HG02973 (cell line): ENCODE measurements around the gene SV2C.
"Not testable (repeated sequence)": the region's sequence is repeated elsewhere in the genome, so short reads cannot be mapped to it uniquely, and the experiment has no call there.

Experiments used
- ATAC-seq: cut with Tn5 transposase; IDR thresholded peaks from one replicate; pipeline ENCODE4 v1.9.1; 2021; ENCODE audit warnings: moderate library complexity; ENCODE audit not compliant: unreplicated experiment

SV2C gene, protein sequence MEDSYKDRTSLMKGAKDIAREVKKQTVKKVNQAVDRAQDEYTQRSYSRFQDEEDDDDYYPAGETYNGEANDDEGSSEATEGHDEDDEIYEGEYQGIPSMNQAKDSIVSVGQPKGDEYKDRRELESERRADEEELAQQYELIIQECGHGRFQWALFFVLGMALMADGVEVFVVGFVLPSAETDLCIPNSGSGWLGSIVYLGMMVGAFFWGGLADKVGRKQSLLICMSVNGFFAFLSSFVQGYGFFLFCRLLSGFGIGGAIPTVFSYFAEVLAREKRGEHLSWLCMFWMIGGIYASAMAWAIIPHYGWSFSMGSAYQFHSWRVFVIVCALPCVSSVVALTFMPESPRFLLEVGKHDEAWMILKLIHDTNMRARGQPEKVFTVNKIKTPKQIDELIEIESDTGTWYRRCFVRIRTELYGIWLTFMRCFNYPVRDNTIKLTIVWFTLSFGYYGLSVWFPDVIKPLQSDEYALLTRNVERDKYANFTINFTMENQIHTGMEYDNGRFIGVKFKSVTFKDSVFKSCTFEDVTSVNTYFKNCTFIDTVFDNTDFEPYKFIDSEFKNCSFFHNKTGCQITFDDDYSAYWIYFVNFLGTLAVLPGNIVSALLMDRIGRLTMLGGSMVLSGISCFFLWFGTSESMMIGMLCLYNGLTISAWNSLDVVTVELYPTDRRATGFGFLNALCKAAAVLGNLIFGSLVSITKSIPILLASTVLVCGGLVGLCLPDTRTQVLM

DNA sequence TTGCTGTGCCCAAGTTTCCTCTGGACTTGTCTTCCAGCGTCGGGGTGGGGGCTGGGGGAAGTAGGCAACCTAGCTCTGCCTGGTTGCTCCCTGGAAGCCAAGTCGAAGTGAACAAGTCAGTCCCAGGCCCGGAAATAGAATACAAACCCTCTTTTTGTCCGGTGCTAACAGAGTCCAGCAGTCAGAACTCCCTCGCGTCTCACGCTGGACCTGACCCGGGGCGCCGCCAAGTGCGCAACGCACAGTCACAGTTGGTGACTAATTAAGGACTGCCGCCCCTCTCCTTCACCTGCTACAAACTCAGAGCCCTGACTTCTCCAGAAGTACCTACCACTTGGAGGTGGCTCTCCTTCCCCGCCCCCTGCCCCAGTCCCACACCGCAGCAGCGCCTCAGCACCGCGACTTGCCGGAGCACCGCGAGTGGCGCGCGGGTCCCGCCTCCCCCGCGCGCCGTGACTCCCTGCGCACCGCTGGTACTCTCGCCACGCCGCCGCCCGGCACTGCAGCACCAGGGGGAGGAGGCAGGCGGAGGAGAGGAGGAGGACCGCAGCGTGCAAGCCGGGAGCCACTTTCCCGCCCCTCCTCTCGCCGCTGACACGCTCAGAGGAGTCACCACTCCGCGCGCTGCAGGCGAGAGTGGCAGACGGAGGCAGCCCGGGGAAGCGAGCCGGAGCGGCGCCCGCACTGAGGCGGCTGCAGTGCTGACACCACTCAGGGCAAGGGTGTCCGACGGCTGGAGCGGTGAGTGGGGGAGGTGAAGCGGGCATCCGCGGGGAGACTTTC lies at the start of gene SV2C:
Gene SV2C, plus strand, starts transcription at position 612 of the 783 bp plus-strand sequence. CDS start 48,368 bp downstream, outside the sequence.
- ATAC-seq, result no peak

DNA sequence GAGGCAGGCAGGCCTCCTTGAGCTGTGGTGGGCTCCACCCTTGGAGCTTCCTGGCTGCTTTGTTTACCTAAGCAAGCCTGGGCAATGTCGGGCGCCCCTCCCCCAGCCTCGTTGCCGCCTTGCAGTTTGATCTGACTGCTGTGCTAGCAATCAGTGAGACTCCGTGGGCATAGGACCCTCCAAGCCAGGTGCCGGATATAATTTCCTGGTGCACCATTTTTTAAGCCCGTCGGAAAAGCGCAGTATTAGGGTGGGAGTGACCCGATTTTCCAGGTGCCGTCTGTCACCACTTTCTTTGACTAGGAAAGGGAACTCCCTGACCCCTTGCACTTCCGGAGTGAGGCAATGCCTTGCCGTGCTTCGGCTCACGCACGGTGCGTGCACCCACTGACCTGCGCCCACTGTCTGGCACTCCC lies 45.4 kb upstream of the SV2C start:
- ATAC-seq, result not testable (repeated sequence)

DNA sequence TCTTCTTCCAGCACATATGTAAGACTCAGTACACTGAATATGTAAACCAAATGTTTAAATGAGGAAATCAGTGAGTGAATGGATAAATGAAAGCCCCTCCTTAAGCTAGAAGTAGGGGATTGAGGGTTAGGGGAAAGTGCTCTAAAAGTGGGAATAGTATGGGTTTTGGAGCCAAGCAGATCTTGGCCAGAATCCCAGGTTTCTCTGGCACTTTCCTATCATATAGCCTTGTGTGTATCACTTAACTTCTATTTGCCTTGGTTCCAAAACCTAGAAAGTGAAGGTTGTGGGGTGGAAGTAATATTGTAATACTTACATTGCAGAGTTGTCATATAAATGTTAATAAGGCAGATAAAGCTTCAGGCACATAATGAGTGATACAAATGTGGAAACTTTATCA lies 45.0 kb upstream of the SV2C start:
- no peak for ATAC-seq

DNA sequence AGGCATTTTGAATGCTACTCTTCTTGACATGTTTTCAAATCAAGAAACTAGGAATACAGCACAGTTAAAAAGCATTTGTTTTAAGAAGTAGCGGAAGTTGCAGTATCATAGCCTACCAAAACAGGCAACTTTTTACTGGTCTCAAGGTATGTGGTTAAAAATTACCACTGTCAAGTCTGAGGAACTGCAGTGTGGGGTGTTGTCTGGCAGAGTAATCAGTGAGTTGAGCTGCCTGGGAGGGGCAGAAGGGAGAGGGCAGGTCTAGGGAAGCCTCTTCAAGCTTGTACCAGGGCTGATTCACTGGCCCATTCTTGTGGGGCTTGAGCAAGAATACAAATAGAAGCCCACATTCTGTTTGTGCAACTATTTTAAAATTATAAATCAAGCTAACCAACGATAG lies 42.4 kb upstream of the SV2C start:
- ATAC-seq, result no peak

DNA sequence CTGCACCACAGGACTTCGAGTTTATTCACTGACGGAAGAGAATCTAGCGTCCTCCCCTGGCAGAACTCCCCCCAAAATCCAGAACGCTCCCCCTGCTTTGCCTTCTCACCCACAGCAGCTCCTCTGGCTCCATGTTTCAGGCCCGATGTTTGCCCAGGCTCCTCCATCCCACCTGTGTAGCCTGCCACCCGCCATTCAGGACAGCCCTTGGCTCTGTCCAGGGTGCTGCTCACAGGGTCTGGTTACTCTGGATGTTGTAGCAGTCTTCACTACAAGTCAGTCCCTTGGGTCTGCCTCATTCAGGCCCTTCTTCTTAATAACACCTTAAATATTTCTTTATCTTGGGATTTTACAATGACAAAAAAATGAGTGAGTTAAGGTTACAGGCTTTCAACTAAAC lies 41.3 kb upstream of the SV2C start:
- ATAC-seq, result no peak

DNA sequence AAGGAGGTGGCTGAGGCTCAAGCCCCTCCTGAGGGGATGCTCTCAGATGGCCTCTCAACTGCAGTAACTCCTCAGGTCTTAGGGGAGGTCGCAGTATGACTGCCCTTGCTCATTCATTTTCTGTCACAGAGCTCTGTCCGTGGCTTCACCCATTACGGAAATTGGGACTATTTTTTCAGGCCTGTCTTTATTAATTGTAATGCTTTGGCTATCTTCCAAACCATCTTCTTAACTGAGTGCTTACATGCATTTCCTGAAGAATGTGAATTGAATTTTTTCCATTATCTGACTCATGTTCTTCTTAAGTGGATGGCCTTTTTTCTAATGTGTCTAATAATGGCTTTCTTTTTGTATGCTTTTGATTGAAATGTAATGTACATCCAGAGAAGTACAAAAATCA lies 36.4 kb upstream of the SV2C start:
- no peak for ATAC-seq

DNA sequence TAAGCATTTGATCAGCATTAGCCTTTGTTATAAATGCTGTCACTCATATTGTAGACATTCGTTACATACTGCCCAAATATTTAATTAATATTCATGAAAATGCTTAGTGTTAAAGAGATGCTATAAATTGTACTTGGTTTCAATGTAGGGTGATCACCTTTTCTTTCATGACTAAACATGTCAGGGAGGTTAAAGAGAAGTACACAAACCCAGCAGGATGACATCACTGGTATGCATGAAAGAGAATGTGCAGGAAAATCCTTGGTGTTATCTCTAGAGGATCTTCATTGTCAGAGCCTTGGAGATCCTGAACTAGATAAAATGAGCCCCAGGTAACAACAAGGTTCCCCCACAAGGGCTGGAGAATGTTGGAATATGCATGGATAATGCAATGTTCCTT lies 33.0 kb upstream of the SV2C start:
- no peak for ATAC-seq

DNA sequence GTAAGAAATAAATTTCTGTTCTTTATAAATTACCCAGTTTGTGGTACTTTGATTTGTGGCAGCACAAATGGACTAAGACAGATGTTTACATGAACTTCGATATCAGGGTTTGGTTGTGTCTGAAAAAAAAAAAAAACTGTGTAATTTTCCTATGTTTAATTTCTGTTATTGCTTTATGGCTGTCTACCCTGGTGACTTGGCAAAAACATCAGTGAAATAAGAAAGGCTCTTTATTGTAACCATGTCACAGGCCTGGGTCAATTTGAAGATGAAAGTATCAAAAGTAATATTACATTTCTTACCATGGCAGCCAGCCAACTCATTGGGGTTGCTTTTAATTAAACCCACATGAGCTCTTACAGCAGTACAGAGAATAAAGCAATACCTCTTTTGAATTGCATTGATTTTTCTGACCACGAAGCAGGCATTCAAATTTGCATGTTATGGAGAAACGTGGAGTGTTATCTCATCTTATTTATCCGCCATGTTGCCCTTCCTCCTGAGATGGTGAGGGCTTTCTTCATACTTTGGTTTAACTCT lies 20.6 kb upstream of the SV2C start:
- no peak for ATAC-seq

DNA sequence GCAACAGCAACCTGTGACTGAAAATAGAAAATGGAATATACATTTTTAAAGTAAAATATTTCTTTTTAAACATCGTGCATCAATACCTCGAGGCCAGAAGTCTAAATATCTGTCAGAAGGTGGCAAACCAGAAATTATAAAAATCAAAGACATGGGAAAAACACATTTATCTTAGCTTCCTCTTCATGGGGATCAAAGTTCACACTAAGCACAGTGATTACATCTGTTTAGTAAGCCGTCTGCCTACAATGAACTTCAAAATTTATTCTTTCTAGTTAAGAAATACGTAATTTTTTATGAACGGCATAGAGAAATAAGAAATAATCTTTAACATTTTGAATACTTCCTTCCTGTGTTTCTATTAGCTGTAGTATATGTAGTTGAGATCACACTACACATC lies 17.9 kb upstream of the SV2C start:
- no peak for ATAC-seq

DNA sequence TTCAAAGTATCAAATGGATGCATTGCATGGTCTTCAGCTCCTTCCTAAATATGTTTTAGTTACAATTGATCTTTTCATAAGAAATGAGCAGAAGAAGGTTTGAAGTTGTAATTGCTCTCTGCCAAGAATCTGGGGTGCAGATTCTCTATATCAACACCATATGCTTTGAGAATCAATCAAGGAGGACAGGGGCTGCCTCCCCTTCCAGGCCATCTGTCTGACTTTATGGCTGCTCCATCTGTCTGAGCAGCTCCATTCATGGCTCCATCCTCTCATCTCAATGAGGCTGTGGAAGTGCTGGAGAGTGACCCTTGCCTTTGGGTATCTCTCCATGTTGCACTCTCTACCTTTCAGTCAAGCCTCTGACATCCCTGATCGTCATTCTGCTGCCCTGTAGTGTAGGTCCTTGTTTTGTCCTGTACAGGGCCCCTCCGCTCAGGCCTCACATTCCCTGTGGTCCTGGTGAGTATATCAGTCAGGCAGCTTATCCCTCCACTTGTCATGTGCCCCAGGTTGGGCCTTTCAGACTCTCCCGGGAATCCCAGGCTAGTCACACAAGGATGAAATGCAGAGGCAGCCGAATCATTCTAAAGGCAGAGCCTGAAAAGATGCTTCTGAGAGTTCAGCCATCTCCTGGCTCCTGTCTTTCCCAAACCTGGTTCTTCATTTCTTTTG lies 14.0 kb upstream of the SV2C start:
- no peak for ATAC-seq

DNA sequence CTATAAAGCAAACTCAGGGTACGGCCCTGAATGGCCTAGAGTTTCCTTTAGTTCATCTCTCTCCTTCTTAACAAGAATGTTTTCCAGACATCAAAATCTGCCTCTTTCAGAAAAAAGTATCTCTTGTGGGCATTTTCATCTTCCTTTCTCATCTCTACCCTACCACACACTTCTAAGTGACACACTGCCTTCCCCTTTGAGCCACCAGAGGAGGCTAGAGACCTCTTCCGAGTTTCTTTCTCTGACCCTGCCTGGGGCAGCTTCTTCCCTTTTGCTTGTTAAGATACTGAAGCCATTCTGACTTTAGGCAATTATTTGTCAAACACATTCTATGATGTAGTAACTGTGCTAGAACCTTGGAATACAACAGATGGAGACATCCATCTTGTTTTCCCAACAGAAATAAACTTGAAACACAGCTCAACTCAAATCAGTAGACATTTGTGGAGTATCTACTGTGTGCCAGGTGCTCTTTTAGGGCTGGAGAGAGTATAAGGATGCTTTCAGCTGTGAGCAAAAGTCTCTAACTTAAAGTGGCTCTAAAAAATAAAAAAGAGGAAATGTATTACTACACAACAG lies 8.6 kb upstream of the SV2C start:
- ATAC-seq, result no peak

DNA sequence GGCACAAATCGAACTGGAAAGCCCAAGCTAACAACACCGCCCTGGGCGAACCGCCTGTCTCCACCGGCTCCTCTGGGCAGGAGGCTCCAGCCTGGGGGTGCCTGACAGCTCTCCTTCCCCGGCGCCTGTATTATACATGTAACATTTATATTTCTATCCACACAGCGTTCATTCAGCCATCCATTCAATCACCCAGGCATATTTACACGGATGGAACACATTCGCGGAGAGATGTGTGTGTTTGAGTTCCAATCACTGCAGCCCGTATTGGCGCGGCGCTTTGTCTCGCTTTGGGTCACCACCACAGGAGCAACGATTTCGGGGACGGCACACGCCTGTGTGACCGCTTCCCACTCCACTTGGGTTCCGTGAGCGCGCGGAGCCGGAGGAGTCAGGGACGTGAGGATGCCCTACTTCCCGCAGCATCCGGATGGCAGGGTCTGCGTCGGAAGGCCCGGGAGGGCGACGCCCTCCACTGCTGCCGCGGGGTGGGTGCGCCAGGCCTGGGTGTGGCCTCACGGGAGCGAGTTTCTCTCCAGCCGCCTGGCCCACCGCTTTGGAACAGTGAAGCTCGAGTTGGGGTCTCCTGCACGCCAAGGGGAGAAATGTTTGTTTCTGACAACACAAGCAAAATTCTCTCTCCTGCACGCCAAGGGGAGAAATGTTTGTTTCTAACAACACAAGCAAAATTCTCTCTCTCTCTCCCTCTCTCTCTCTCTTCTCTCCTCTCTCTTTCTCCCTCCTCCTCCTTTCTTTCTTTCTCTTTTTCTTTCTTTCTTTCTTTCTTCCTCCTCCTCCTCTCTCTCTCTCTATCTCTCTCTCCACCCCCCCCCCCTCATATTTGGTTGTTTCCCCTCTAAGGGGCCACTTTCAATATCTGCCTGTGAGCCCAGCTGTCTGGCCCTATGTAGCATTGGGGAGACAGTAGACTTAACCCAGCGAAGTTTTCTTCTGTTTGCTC lies 1.1 kb upstream of the SV2C start:
- no peak for ATAC-seq

DNA sequence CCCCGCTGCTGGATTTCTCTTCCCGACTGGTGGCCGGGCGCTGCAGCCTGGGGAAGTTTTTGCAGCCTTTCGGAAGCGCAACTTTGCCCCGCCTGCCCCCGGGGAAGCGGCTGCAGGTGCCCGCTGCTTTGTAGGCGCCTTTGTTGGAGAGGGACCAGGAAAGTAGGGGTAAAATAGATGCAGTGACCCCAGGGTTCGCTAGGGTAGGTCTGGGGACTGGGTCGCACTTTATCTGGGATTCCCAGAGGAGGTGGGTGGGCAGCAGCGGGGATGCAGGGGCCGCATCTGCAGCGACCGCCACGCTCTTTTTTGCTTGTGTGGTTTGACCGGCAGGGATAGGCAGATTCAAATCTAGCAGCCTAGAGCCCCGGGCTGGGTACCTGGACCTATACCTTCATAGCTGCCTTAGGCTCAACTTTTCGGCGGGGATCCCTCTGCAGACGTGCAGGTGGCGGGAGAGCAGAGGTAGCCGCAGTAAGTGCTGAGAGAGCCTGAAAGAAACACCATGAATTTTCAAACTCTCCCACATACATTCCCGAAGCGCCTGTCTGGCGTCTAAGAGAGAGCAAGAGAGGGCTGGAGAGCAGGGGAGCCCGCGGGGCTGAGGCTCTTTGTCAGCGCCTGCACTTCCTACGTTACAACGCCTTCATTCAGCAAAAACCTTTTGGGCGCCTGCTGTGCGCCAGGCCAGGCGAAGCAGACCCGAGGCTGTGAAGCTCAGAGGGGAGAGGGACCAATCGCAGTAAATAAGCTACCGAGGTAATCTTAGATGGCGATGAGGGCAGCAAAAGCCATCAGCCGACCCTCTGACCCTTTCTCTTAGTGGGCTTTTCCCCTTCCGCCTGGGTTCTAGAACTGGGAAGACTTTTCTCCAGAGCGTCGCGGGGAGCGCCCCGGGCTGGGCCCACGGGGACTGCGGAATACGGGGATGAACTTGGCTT lies 642 bp downstream of the SV2C start:
- ATAC-seq, result no peak

DNA sequence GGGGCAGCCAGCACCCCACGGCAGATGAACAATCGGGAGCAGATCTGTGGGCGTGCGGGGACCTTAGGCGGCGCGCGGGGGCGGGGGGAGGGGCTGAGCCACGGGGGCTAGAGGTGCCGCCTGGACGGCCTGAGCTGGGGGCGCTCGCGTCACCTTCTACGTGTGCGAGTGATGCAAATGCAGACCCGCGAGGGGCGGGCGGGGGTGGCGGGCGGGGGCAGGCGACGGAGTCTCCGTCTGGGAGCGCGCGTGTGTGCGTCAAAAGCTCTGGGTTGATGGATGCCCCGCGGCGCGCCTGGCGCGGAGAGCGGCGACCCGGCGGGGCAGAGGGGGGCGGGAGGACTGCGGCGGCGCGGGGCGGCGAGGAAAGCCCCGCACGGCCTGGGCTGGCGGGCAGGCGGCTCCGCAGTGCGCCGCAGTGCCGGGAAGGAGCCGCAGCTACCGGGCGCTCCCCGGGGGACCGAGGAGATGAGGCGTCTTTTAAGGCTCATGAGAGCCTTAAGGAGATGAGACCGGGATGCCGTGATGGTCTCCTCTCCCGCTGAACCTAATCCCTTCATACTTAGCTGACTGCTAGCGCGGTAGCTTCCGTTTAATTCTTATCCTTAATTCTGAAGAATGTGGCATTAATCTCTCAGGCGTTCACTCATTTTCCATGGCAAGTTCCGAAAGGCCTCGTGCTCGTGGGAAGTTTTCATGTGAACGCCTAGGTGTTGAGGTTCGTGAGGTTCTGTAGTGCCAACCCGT lies 1.5 kb downstream of the SV2C start:
- no peak for ATAC-seq

DNA sequence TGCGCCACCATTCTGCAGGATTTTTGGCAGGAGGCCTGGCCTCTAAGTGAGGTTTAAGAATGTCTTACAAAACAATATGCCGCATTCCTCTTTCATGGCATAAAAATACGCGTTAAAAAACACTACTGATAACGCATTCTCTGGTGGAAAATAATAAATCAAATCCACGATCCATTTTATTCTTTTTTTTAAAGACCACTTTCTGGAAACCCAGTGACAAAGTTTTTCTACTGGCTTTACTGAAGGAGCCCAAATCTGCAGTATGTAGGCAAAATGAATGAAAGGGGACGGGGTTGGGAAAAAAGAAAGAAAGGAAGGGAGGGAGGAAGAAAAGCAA lies 2.0 kb downstream of the SV2C start:
- no peak for ATAC-seq

DNA sequence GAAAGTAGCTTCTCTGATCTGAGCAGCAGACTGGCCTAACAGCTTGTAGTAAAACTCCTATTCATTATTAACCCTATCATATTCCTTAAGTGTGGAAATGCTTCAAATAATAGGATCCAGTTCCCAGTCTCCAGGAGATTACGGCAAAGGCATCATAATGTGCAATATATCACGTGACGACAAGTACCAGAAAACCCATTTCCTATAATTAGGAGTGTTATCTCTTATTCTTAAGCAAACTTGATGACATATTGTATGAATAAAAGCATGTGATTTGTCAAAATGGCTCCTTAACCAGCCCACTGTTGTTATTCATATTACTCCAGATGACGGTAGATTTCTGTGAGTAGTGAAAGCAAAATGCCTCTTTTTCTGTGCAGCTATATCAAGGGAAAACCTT lies 2.9 kb downstream of the SV2C start:
- ATAC-seq, result no peak

DNA sequence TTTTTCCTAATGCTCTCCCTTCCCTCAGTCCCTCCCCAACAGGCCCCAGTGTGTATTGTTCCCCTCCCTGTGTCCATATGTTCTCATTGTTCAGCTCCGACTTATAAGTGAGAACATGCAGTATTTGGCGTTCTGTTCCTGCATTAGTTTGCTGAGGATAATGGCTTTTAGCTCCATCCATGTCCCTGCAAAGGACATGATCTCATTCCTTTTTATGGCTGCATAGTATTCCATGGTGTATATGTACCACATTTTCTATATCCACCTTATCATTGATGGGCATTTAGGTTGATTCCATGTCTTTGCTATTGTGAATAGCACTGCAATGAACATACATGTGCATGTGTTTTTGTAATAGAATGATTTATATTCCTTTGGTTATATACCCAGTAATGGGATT lies 6.0 kb downstream of the SV2C start:
- not testable (repeated sequence) for ATAC-seq

DNA sequence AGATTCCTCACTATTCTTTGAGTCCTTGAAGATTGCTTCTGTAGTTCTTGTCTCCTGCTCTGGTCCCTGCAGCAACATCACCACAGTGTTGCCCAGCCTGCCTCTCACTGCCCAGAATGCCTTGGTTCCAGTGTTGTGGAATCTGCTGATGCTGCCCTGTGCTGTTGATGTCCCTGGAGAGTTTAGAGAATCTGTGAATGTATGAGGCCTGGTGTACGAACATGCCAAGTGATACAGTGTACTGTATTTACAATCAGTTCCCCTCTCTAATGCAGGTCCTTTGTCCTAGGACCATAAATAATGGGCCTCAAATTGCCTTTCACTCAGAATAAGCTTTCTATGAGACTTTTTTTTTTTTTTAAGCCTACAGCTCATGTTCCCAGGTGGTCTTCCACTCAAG lies 8.2 kb downstream of the SV2C start:
- ATAC-seq, result no peak
